HepG2 (cell line): ENCODE measurements around the gene CDK6. TPM values are rescaled to one million over a fixed set of nuclear protein-coding genes. Genes with fewer than 3 reads are reported as not detected.

Source experiments
- ATAC-seq: fragments of 200-7000 bp; cut with Tn5 transposase; 3 replicates; pipeline ENCODE4 v1.9.1; 2020; ENCODE audit warnings: mild to moderate bottlenecking, moderate library complexity
- BruUV-seq: library from RNA; stranded (reverse); fragments of 400-500 nt; replicated peaks from 2 replicates; lab custom pipeline; 2021; lab: Mats Ljungman, UMichigan
- CTCF ChIA-PET: fragments of 300-600 bp; formaldehyde crosslinking; extraction: SDS; loops from one replicate; lab custom pipeline; 2021; ENCODE audit warnings: low total read pairs, inconsistent platforms, low intra/inter-chr PET ratio; lab: Yijun Ruan, JAX
- POLR2A ChIA-PET: fragments of 350-600 bp; sonication (Branson Sonifier 250); formaldehyde crosslinking; loops from one replicate; lab custom pipeline; 2020; ENCODE audit warnings: antibody characterized with exemption, inconsistent platforms; lab: Yijun Ruan, JAX
- DNase-seq: peaks from one replicate; pipeline ENCODE4 v3.0.0-alpha.2; 2015; ENCODE audit warnings: low spot score
- FAIRE-seq: peaks from 3 replicates; lab custom pipeline; 2011; peaks lifted over from hg19 to GRCh38; lab: Jason Lieb, UNC
- H2AFZ ChIP-seq: one replicate; pipeline ENCODE4 v1.6.1; 2011; ENCODE audit warnings: low read length, inconsistent platforms
- H3K27ac ChIP-seq: fragments of 300-600 bp; 3 replicates; pipeline ENCODE4 v1.8.0; 2011; ENCODE audit warnings: mixed run types, mild to moderate bottlenecking, mixed read lengths, low read length, inconsistent platforms; ENCODE audit not compliant: insufficient read depth; ENCODE audit errors: extremely low read length
- H3K27me3 ChIP-seq, 2 experiments: fragments of 200-600 bp in 1 of 2; 2 replicates in 1 of 2; 3 replicates in 1 of 2; pipeline versions ENCODE4 v1.6.0 to v1.8.0; 2011; ENCODE audit warnings: low read length in 2 of 2, mild to moderate bottlenecking in 2 of 2, moderate library complexity in 2 of 2, inconsistent platforms in 1 of 2; ENCODE audit not compliant: insufficient read depth in 2 of 2, control insufficient read depth in 1 of 2
- H3K36me3 ChIP-seq, 2 experiments: fragments of 200-600 bp in 1 of 2; replicated peaks in 1 of 2; 2 replicates in 1 of 2; 3 replicates in 1 of 2; pipeline versions ENCODE4 v1.5.1 to v1.8.0; 2011; ENCODE audit warnings: low read length in 2 of 2, inconsistent platforms in 1 of 2; ENCODE audit not compliant: insufficient read depth in 2 of 2, control insufficient read depth in 1 of 2
- H3K4me1 ChIP-seq: 2 replicates; pipeline ENCODE4 v1.5.1; 2012; ENCODE audit warnings: low read length, inconsistent platforms; ENCODE audit not compliant: insufficient read depth
- H3K4me2 ChIP-seq: 2 replicates; pipeline ENCODE4 v1.6.0; 2011; ENCODE audit warnings: low read depth, low read length, inconsistent platforms
- H3K4me3 ChIP-seq, 3 experiments: fragments of 200-600 bp in 1 of 3; sonication (generic), shearing (Covaris generic) in 1 of 3; replicated peaks in 1 of 3; 2 replicates each; pipeline ENCODE4 v1.5.1; 2011 to 2016; ENCODE audit warnings: low read length in 3 of 3, inconsistent platforms in 2 of 3, low read depth in 2 of 3, mild to moderate bottlenecking in 2 of 3, control low read depth in 1 of 3, mixed read lengths in 1 of 3; ENCODE audit not compliant: insufficient read depth in 1 of 3
- H3K79me2 ChIP-seq: one replicate; pipeline ENCODE4 v1.6.1; 2011; ENCODE audit warnings: low read length, inconsistent platforms; ENCODE audit not compliant: insufficient read depth
- H3K9ac ChIP-seq: 2 replicates; pipeline ENCODE4 v1.6.0; 2011; ENCODE audit warnings: mild to moderate bottlenecking, low read depth, low read length, inconsistent platforms; ENCODE audit not compliant: insufficient read depth
- H3K9me3 ChIP-seq: 2 replicates; pipeline ENCODE4 v1.5.1; 2012; ENCODE audit warnings: mild to moderate bottlenecking, low read length
- H4K20me1 ChIP-seq: 2 replicates; pipeline ENCODE4 v1.6.0; 2011; ENCODE audit warnings: inconsistent platforms, mild to moderate bottlenecking, low read length, moderate library complexity; ENCODE audit not compliant: insufficient read depth
- ARNTL ChIP-seq: sonication (generic); formaldehyde crosslinking; IDR thresholded peaks from 2 replicates; pipeline ENCODE4 v1.4.0; 2020; ENCODE audit warnings: mild to moderate bottlenecking, missing genetic modification reagents
- HOMEZ ChIP-seq: IDR thresholded peaks from 2 replicates; pipeline ENCODE4 v1.6.1; 2016; ENCODE audit warnings: low read depth
- ONECUT2 ChIP-seq: sonication (generic); formaldehyde crosslinking; IDR thresholded peaks from 2 replicates; pipeline ENCODE4 v1.4.0; 2020; ENCODE audit warnings: missing genetic modification reagents
- RBM22 ChIP-seq: fragments of 200-400 bp; formaldehyde crosslinking; optimal IDR thresholded peaks from 2 replicates; pipeline ENCODE3; 2017; ENCODE audit warnings: mild to moderate bottlenecking, low read length, moderate library complexity
- ZBTB7A ChIP-seq: sonication (generic); formaldehyde crosslinking; IDR thresholded peaks from 2 replicates; pipeline ENCODE4 v1.8.0; 2022; ENCODE audit warnings: mild to moderate bottlenecking, missing genetic modification reagents
- ZC3H4 ChIP-seq: sonication (generic); formaldehyde crosslinking; IDR thresholded peaks from 2 replicates; pipeline ENCODE4 v1.4.0; 2020; ENCODE audit warnings: missing genetic modification reagents, borderline replicate concordance
- ZNF383 ChIP-seq: sonication (generic); formaldehyde crosslinking; IDR thresholded peaks from 2 replicates; pipeline ENCODE4 v1.4.0; 2020; ENCODE audit warnings: missing genetic modification reagents, mild to moderate bottlenecking, borderline replicate concordance
- WGBS: methylation state at CpG from one replicate; pipeline ENCODE4 v1.1.6; 2017; ENCODE audit warnings: low lambda C conversion rate; 5-methylcytosine and 5-hydroxymethylcytosine counted together
- in situ Hi-C: cut with HindIII; loops from 2 replicates; pipeline ENCODE4 v1.10.0; 2017; ENCODE audit warnings: low pct_unique_long_range_greater_than_20kb; ENCODE audit not compliant: extremely low pct_ligation_motif_present
- intact Hi-C: fragments of 100-400 bp; cut with micrococcal nuclease; formaldehyde crosslinking; loops from one replicate; pipeline ENCODE4 v1.10.0; 2022; ENCODE audit not compliant: unreplicated experiment
- polyA plus RNA-seq, 8 experiments: library from polyadenylated mRNA; depleted of rRNA in 3 of 8; stranded (reverse) in 7 of 8; unstranded in 1 of 8; fragments of >200 nt; fragmentation: Illumina TruSeq in 4 of 8; extraction: Trizol in 4 of 8; gene quantifications; 2 replicates each; pipeline versions ENCODE4 v1.2.1 to v1.2.3, GENCODE V29; 2011 to 2016; ENCODE audit warnings: low read depth in 4 of 8, missing spikeins in 1 of 8, mixed read lengths in 1 of 8; ENCODE audit not compliant: insufficient read depth in 1 of 8
- total RNA-seq, 5 experiments: library from RNA; depleted of rRNA; stranded (reverse); fragments of >200 nt; fragmentation: Illumina TruSeq; extraction: Trizol; gene quantifications; 2 replicates each; pipeline ENCODE4 v1.2.3, GENCODE V29; 2016; ENCODE audit warnings: low read depth in 1 of 5
- TF ChIP-seq, protein P1 (sequence below): sonication (generic); formaldehyde crosslinking; IDR thresholded peaks from 2 replicates; pipeline ENCODE4 v1.4.0; 2020; ENCODE audit warnings: low read depth, mild to moderate bottlenecking, missing genetic modification reagents

The CDK6 gene
- total and polyA plus RNA-seq, 2 of the 13 experiments (the other 11 are each of a cell fraction or from before 2014, with no cell fraction given): 34.6 to 90.8 TPM

- TF ChIP-seq ZNF383 (CRISPR knock-in tag) (no peak), ARNTL (CRISPR knock-in tag) (no peak), ONECUT2 (CRISPR knock-in tag) (no peak), ZC3H4 (CRISPR knock-in tag) (no peak), ZBTB7A (CRISPR knock-in tag) (no peak)
Measured at GRCh38 chr7:92655346-92655884, 181.0 kb downstream of the CDK6 start (continued).

- intact Hi-C loops: no loop called here
- in situ Hi-C loops: no loop called here
- Histone ChIP-seq H3K27ac (no peak overlapping the region), H3K4me1 (peaks cover 19% of the 10 kb centered on the region), H3K9me3 (no peaks in the 10 kb centered on the region), H3K27me3 (no peaks in the 10 kb centered on the region), H3K79me2 (peaks cover 21% of the 10 kb centered on the region), H3K36me3 (peaks cover 15 to 39% of the 10 kb centered on the region in 2 experiments), H3K4me2 (no peak overlapping the region), H4K20me1 (no peaks in the 10 kb centered on the region; the same call in 1 of the 2 replicates), H3K4me3 (no peak overlapping the region), H3K9ac (no peak overlapping the region), H2AFZ (no peak overlapping the region)
- no peak for DNase-seq
- no peak for ATAC-seq
- ChIA-PET POLR2A (no interaction called here), CTCF (no interaction called here)
- 86% methylated on average over 4 of the region's 4 CpGs for WGBS
- no peak for FAIRE-seq
- TF ChIP-seq, protein P1, sequence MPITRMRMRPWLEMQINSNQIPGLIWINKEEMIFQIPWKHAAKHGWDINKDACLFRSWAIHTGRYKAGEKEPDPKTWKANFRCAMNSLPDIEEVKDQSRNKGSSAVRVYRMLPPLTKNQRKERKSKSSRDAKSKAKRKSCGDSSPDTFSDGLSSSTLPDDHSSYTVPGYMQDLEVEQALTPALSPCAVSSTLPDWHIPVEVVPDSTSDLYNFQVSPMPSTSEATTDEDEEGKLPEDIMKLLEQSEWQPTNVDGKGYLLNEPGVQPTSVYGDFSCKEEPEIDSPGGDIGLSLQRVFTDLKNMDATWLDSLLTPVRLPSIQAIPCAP: no peak
- TF ChIP-seq RBM22 (peak; percentile 14), HOMEZ (CRISPR knock-in tag) (no peak)
- no TSS peak for BruUV-seq
Measured at GRCh38 chr7:92653136-92653535, 183.2 kb downstream of the CDK6 start.
